ENCODE results near the gene PLA2G4E.

The PLA2G4E gene

DNA sequence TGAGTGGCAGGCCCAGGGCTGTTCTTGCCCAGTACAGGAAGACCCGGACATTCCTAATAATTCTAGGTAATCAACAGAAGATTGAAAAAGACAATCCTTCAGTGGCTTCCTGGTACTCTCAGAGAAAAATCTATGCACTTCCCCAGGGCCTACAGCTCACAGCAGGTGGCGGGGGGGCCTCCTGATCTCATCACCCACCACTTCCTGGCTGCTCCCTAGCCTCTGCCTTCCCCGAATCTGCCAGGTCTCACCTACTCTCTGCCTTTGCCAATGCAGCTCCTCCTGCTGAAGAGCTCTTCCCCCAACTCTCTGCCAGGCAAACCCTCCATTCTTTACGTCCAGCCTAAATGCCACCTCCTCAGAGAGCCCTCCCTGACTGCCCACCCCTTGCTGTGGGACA is 86.0 kb downstream of the PLA2G4E start:
- TF ChIP-seq TARDBP (IDR thresholded peaks at IDR 0.05), result no peak
- no peak for TF ChIP-seq ZNF384 (IDR thresholded peaks at IDR 0.05)
- no peak for TF ChIP-seq CTBP1 (IDR thresholded peaks at IDR 0.05; ENCODE audit: borderline replicate concordance)
- TF ChIP-seq SUZ12 (IDR thresholded peaks at IDR 0.05), result no peak
- no peak for TF ChIP-seq LEF1 (IDR thresholded peaks at IDR 0.05; ENCODE audit: borderline replicate concordance)
- TF ChIP-seq FOXK2 (IDR thresholded peaks at IDR 0.05), result no peak
- TF ChIP-seq BHLHE40 (IDR thresholded peaks at IDR 0.05; ENCODE audit: borderline replicate concordance), result no peak
- no peak for TF ChIP-seq HDGF (IDR thresholded peaks at IDR 0.05; ENCODE audit: borderline replicate concordance)
- no peak for TF ChIP-seq FOXA1 (IDR thresholded peaks at IDR 0.05)
- TF ChIP-seq L3MBTL2 (conservative IDR thresholded peaks at IDR 0.05), result no peak
- TF ChIP-seq ELF4 (IDR thresholded peaks at IDR 0.05), result no peak
- no peak for TF ChIP-seq NFRKB (IDR thresholded peaks at IDR 0.05)
- no peak for TF ChIP-seq FOXM1 (IDR thresholded peaks at IDR 0.05; ENCODE audit: borderline replicate concordance)
- TF ChIP-seq ARNT (IDR thresholded peaks at IDR 0.05), result no peak
- no peak for DNase-seq (ENCODE audit: extremely low spot score)
- CTCF ChIA-PET, result no interaction called here
- POLR2A ChIA-PET, result no interaction called here

DNA sequence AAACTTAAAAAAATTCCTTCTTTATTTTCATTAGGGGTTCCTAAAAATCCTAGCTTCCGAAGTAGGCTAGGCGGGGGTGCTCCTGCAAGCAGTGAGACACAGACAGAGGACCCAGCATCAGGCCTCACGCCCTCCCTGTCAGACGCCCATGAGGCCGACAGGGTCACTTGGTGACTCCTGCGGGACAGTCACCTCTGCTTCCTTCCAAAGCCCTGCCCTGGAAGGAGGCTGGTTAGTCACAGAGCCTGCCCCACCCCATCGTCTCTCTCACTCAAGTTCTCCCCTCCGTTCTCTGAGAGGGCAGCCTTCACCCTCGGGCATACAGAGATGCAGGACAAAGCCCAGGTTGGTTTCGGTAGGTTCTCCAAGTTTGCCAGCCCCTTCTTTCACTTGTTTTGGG is 87.1 kb downstream of the PLA2G4E start:
- DNase-seq (ENCODE audit: extremely low spot score), result no peak
- CTCF ChIA-PET, result no interaction called here
- POLR2A ChIA-PET, result no interaction called here
- TF ChIP-seq FOXA1 (IDR thresholded peaks at IDR 0.05), result no peak

DNA sequence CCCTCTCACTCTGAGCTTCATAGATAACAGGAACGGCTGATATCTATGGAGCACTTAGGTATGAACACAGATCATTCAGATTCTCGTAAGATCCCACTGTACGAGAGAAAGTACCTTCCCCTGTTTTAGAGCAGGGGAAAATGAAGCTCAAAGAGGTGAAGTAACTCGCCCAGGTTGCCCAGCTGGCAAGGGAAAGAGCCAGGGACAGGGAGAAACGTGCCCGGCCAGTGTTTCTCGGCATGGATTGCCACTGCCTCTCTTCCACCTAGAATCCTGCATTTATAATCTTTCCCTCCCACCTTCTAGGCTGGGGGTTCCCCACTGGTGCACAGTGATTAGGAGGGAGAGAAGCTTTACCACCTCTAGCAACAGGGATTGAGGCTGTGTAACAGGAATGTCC is 87.5 kb downstream of the PLA2G4E start:
- no peak for TF ChIP-seq ZNF384 (IDR thresholded peaks at IDR 0.05)
- TF ChIP-seq CTBP1 (IDR thresholded peaks at IDR 0.05; ENCODE audit: borderline replicate concordance), result no peak
- no peak for TF ChIP-seq SP1 (IDR thresholded peaks at IDR 0.05)
- TF ChIP-seq HDGF (IDR thresholded peaks at IDR 0.05; ENCODE audit: borderline replicate concordance), result no peak
- no peak for TF ChIP-seq L3MBTL2 (conservative IDR thresholded peaks at IDR 0.05)
- TF ChIP-seq FOXM1 (IDR thresholded peaks at IDR 0.05; ENCODE audit: borderline replicate concordance), result no peak
- TF ChIP-seq TARDBP (IDR thresholded peaks at IDR 0.05), result no peak
- TF ChIP-seq NFRKB (IDR thresholded peaks at IDR 0.05), result no peak
- ChIA-PET POLR2A (no interaction called here), CTCF (no interaction called here)
- DNase-seq (ENCODE audit: extremely low spot score), result no peak

DNA sequence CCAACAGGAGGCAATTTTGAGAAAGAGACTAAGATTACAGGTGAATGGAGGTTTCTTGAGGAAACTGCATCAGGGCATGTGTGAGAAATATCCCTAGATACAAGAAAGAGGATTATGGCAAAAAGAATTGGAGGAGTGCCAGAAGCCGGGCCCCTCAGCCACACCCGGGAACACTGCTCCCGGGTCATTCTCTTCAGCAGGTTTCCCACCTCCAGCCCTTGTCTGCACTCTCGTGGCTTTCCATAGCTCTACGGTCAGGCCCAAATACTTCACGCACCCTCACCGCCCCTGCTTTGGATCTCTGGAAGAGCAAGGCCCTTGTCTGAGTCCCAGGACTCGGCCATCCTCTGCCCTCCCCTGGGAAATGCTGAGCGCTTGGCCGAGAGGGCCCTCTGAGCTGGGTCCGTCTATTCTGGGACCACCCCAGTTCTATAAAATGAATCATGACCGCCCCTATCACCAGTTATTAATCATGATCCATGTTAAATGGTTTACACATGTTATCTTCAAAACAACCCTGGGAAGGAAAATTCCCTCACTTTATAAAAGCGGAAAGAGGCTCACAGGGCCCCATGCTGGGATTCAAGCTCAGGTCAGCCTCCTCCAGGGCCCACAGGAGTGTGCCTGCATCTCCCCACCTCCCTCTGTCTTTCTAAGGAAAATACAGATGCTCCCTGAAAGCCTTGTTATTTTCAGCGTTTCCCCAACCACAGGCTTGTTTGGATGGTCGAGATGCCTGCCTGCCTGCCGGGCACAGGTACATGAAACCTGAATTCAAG is 88.1 kb downstream of the PLA2G4E start:
- TF ChIP-seq HDGF (IDR thresholded peaks at IDR 0.05; ENCODE audit: borderline replicate concordance) (no peak), ARNT (IDR thresholded peaks at IDR 0.05) (no peak), SUZ12 (IDR thresholded peaks at IDR 0.05) (no peak), FOXA1 (IDR thresholded peaks at IDR 0.05) (no peak), ZNF384 (IDR thresholded peaks at IDR 0.05) (no peak), LEF1 (IDR thresholded peaks at IDR 0.05; ENCODE audit: borderline replicate concordance) (no peak), L3MBTL2 (conservative IDR thresholded peaks at IDR 0.05) (no peak), CTBP1 (IDR thresholded peaks at IDR 0.05; ENCODE audit: borderline replicate concordance) (no peak), ELF4 (IDR thresholded peaks at IDR 0.05) (no peak), TARDBP (IDR thresholded peaks at IDR 0.05) (no peak), FOXK2 (IDR thresholded peaks at IDR 0.05) (no peak), BHLHE40 (IDR thresholded peaks at IDR 0.05; ENCODE audit: borderline replicate concordance) (no peak), NFRKB (IDR thresholded peaks at IDR 0.05) (no peak), FOXM1 (IDR thresholded peaks at IDR 0.05; ENCODE audit: borderline replicate concordance) (no peak)
- TF ChIP-seq, protein P1, sequence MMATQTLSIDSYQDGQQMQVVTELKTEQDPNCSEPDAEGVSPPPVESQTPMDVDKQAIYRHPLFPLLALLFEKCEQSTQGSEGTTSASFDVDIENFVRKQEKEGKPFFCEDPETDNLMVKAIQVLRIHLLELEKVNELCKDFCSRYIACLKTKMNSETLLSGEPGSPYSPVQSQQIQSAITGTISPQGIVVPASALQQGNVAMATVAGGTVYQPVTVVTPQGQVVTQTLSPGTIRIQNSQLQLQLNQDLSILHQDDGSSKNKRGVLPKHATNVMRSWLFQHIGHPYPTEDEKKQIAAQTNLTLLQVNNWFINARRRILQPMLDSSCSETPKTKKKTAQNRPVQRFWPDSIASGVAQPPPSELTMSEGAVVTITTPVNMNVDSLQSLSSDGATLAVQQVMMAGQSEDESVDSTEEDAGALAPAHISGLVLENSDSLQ (IDR thresholded peaks at IDR 0.05), result no peak
- DNase-seq (ENCODE audit: extremely low spot score), result no peak
- CTCF ChIA-PET, result no interaction called here
- POLR2A ChIA-PET, result no interaction called here

DNA sequence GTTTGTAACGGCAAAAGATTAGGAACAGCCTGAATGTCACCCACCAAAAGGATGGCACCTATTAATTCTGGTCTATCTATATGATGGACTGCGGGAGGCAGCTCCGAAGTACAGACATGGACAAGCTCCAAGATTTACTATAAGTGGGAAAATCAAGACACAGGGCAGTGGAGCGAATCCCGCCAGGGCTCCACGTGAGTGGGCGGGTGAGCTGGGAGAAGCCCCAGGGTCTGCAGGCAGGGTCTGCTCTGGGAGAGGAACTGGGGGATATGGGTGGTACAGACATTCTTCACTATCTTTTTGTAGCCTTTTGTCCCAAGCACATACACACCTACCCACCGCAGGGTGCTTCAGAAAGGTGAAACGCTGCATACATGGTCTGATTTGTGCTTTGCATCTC is 88.7 kb downstream of the PLA2G4E start:
- DNase-seq (ENCODE audit: extremely low spot score), result no peak
- no peak for TF ChIP-seq TARDBP (IDR thresholded peaks at IDR 0.05)
- no peak for TF ChIP-seq ELF4 (IDR thresholded peaks at IDR 0.05)
- TF ChIP-seq FOXM1 (IDR thresholded peaks at IDR 0.05; ENCODE audit: borderline replicate concordance), result no peak
- TF ChIP-seq ARNT (IDR thresholded peaks at IDR 0.05), result no peak
- no peak for TF ChIP-seq BHLHE40 (IDR thresholded peaks at IDR 0.05; ENCODE audit: borderline replicate concordance)
- TF ChIP-seq NFRKB (IDR thresholded peaks at IDR 0.05), result no peak
- TF ChIP-seq, protein P1 (IDR thresholded peaks at IDR 0.05), result no peak
- no peak for TF ChIP-seq HDGF (IDR thresholded peaks at IDR 0.05; ENCODE audit: borderline replicate concordance)
- POLR2A ChIA-PET, result no interaction called here
- CTCF ChIA-PET, result no interaction called here
